Measurements from ENCODE around the gene IFT122.
"Not testable (repeated sequence)": the region's sequence is repeated elsewhere in the genome, so short reads cannot be mapped to it uniquely, and the experiment has no call there.

Gene IFT122

GRCh38 chr3:129530821-129531220 lies 90.8 kb downstream of the IFT122 start:
- Mint-ChIP-seq H3K27me3 (peaks cover 0 to 4% of the 10 kb centered on the region in 2 donors), H3K9me3 (no peaks in the 10 kb centered on the region), H3K27ac (no peak overlapping the region), H3K4me1 (ENCODE audit: low read depth in 2 of 2) (no peaks in the 10 kb centered on the region), H3K36me3 (ENCODE audit: insufficient read depth) (peaks cover 3% of the 10 kb centered on the region), H3K4me3 (no peak overlapping the region)
- no peak for DNase-seq
- ATAC-seq (replicated peaks): no peak

- Mint-ChIP-seq H3K4me1 (ENCODE audit: low read depth in 2 of 2) (no peaks in the 10 kb centered on the region), H3K9me3 (no peaks in the 10 kb centered on the region), H3K27ac (no peak overlapping the region), H3K36me3 (ENCODE audit: insufficient read depth) (peaks cover 3% of the 10 kb centered on the region), H3K4me3 (no peak overlapping the region), H3K27me3 (peaks cover 0 to 4% of the 10 kb centered on the region in 2 donors)
- no peak for ATAC-seq (replicated peaks)
- no peak for DNase-seq
Observed at GRCh38 chr3:129531699-129532098, 91.7 kb downstream of the IFT122 start.

- H3K9me3 Mint-ChIP-seq: no peaks in the 10 kb centered on the region
- ATAC-seq (replicated peaks) (no peak), DNase-seq (no peak)
- peaks cover 3% of the 10 kb centered on the region for H3K36me3 Mint-ChIP-seq (ENCODE audit: insufficient read depth)
- no peak overlapping the region for H3K27ac Mint-ChIP-seq
- peaks cover 0 to 4% of the 10 kb centered on the region in 2 donors for H3K27me3 Mint-ChIP-seq
- H3K4me1 Mint-ChIP-seq (ENCODE audit: low read depth in 2 of 2): no peaks in the 10 kb centered on the region
- no peak overlapping the region for H3K4me3 Mint-ChIP-seq
Observed at GRCh38 chr3:129532261-129532660, 92.2 kb downstream of the IFT122 start.

GRCh38 chr3:129533406-129533805 lies 93.4 kb downstream of the IFT122 start:
- H3K4me3 Mint-ChIP-seq: no peak overlapping the region
- DNase-seq (no peak), ATAC-seq (replicated peaks) (no peak)
- H3K36me3 Mint-ChIP-seq (ENCODE audit: insufficient read depth): peaks cover 3% of the 10 kb centered on the region
- peaks cover 0 to 4% of the 10 kb centered on the region in 2 donors for H3K27me3 Mint-ChIP-seq
- H3K27ac Mint-ChIP-seq: no peak overlapping the region
- no peaks in the 10 kb centered on the region for H3K9me3 Mint-ChIP-seq
- no peaks in the 10 kb centered on the region for H3K4me1 Mint-ChIP-seq (ENCODE audit: low read depth in 2 of 2)

- no peak overlapping the region for H3K27ac Mint-ChIP-seq
- no peak overlapping the region for H3K4me3 Mint-ChIP-seq
- no peaks in the 10 kb centered on the region for H3K4me1 Mint-ChIP-seq (ENCODE audit: low read depth in 2 of 2)
- H3K27me3 Mint-ChIP-seq: peaks cover 0 to 4% of the 10 kb centered on the region in 2 donors
- H3K9me3 Mint-ChIP-seq: no peaks in the 10 kb centered on the region
- DNase-seq: no peak
- peaks cover 3% of the 10 kb centered on the region for H3K36me3 Mint-ChIP-seq (ENCODE audit: insufficient read depth)
- ATAC-seq (replicated peaks): no peak
Observed at GRCh38 chr3:129534428-129535027, 94.5 kb downstream of the IFT122 start.

GRCh38 chr3:129535075-129535474 lies 95.1 kb downstream of the IFT122 start:
- H3K4me3 Mint-ChIP-seq: no peak overlapping the region
- H3K27me3 Mint-ChIP-seq: peaks cover 0 to 4% of the 10 kb centered on the region in 2 donors
- H3K36me3 Mint-ChIP-seq (ENCODE audit: insufficient read depth): peaks cover 3% of the 10 kb centered on the region
- no peak overlapping the region for H3K27ac Mint-ChIP-seq
- H3K4me1 Mint-ChIP-seq (ENCODE audit: low read depth in 2 of 2): no peaks in the 10 kb centered on the region
- DNase-seq: no peak
- H3K9me3 Mint-ChIP-seq: no peaks in the 10 kb centered on the region
- ATAC-seq (replicated peaks): no peak

GRCh38 chr3:129536374-129536667 lies 96.3 kb downstream of the IFT122 start:
- Mint-ChIP-seq H3K9me3 (no peaks in the 10 kb centered on the region), H3K4me3 (no peak overlapping the region), H3K36me3 (ENCODE audit: insufficient read depth) (peaks cover 3% of the 10 kb centered on the region), H3K27me3 (peaks cover 0 to 4% of the 10 kb centered on the region in 2 donors), H3K27ac (no peak overlapping the region), H3K4me1 (ENCODE audit: low read depth in 2 of 2) (no peaks in the 10 kb centered on the region)
- ATAC-seq (replicated peaks) (no peak), DNase-seq (no peak)

GRCh38 chr3:129536804-129537203 lies 96.8 kb downstream of the IFT122 start:
- no peak overlapping the region for H3K4me3 Mint-ChIP-seq
- H3K36me3 Mint-ChIP-seq (ENCODE audit: insufficient read depth): peaks cover 6% of the 10 kb centered on the region
- no peaks in the 10 kb centered on the region for H3K4me1 Mint-ChIP-seq (ENCODE audit: low read depth in 2 of 2)
- DNase-seq: no peak
- peaks cover 0 to 3% of the 10 kb centered on the region in 2 donors for H3K27me3 Mint-ChIP-seq
- no peak for ATAC-seq (replicated peaks)
- peak overlapping the region in 1 of 2 donors; percentile 13 for H3K27ac Mint-ChIP-seq
- no peaks in the 10 kb centered on the region for H3K9me3 Mint-ChIP-seq

- no peak for DNase-seq
- Mint-ChIP-seq H3K27me3 (peaks cover 0 to 3% of the 10 kb centered on the region in 2 donors), H3K27ac (no peak overlapping the region), H3K4me3 (no peak overlapping the region), H3K4me1 (ENCODE audit: low read depth in 2 of 2) (peaks cover 0 to 2% of the 10 kb centered on the region in 2 donors), H3K36me3 (ENCODE audit: insufficient read depth) (peaks cover 3% of the 10 kb centered on the region), H3K9me3 (no peaks in the 10 kb centered on the region)
- no peak for ATAC-seq (replicated peaks)
Observed at GRCh38 chr3:129539206-129539605, 99.2 kb downstream of the IFT122 start.

GRCh38 chr3:129540776-129541516 lies 100.9 kb downstream of the IFT122 start:
- Mint-ChIP-seq H3K27me3 (peaks cover 0 to 4% of the 10 kb centered on the region in 2 donors), H3K36me3 (ENCODE audit: insufficient read depth) (peaks cover 3% of the 10 kb centered on the region), H3K4me1 (ENCODE audit: low read depth in 2 of 2) (peaks cover 2 to 4% of the 10 kb centered on the region in 2 donors), H3K4me3 (no peak overlapping the region), H3K27ac (peak overlapping the region in 1 of 2 donors; percentile 63), H3K9me3 (no peaks in the 10 kb centered on the region)
- DNase-seq (no peak), ATAC-seq (replicated peaks) (no peak)

GRCh38 chr3:129542747-129543146 lies 102.7 kb downstream of the IFT122 start:
- peaks cover 4% of the 10 kb centered on the region in 2 donors for H3K4me1 Mint-ChIP-seq (ENCODE audit: low read depth in 2 of 2)
- H3K27me3 Mint-ChIP-seq: peaks cover 0 to 4% of the 10 kb centered on the region in 2 donors
- no peak overlapping the region for H3K4me3 Mint-ChIP-seq
- ATAC-seq (replicated peaks): no peak
- no peaks in the 10 kb centered on the region for H3K9me3 Mint-ChIP-seq
- peaks cover 3% of the 10 kb centered on the region for H3K36me3 Mint-ChIP-seq (ENCODE audit: insufficient read depth)
- H3K27ac Mint-ChIP-seq: no peak overlapping the region
- no peak for DNase-seq

- Mint-ChIP-seq H3K36me3 (ENCODE audit: insufficient read depth) (peaks cover 3% of the 10 kb centered on the region), H3K4me3 (no peak within 1 kb of the TSS), H3K9me3 (no peaks in the 10 kb centered on the region), H3K27me3 (peaks cover 0 to 4% of the 10 kb centered on the region in 2 donors), H3K4me1 (ENCODE audit: low read depth in 2 of 2) (peaks cover 4 to 5% of the 10 kb centered on the region in 2 donors), H3K27ac (peak within 1 kb of the TSS; percentile 63 to 71)
- DNase-seq: no peak
- no peak for ATAC-seq (replicated peaks)
Observed at GRCh38 chr3:129543156-129543790, 103.2 kb downstream of the IFT122 start, which contains the start of gene H1-8. Gene H1-8, plus strand, starts transcription at chr3:129543175. Its CDS starts 44 bp downstream, at chr3:129543219.

GRCh38 chr3:129543999-129544398 lies 104.0 kb downstream of the IFT122 start:
- Mint-ChIP-seq H3K9me3 (no peaks in the 10 kb centered on the region), H3K4me3 (no peak overlapping the region), H3K27me3 (peaks cover 0 to 4% of the 10 kb centered on the region in 2 donors), H3K4me1 (ENCODE audit: low read depth in 2 of 2) (peaks cover 4 to 11% of the 10 kb centered on the region in 2 donors), H3K27ac (peak overlapping the region in 1 of 2 donors; percentile 71), H3K36me3 (ENCODE audit: insufficient read depth) (peaks cover 3% of the 10 kb centered on the region)
- DNase-seq (no peak), ATAC-seq (replicated peaks) (no peak)

GRCh38 chr3:129545951-129546350 lies 105.9 kb downstream of the IFT122 start:
- peaks cover 4 to 16% of the 10 kb centered on the region in 2 donors for H3K4me1 Mint-ChIP-seq (ENCODE audit: low read depth in 2 of 2)
- not testable (repeated sequence) for H3K36me3 Mint-ChIP-seq (ENCODE audit: insufficient read depth); DNase-seq; H3K9me3 Mint-ChIP-seq; H3K27me3 Mint-ChIP-seq; H3K4me3 Mint-ChIP-seq; ATAC-seq (replicated peaks)
- peak overlapping the region in 1 of 2 donors; percentile 46 for H3K27ac Mint-ChIP-seq
